H1 (cell line): ENCODE results near the gene MX1.

Experiments
- ATF2 ChIP-seq: IDR thresholded peaks from 2 replicates; pipeline ENCODE4 v1.6.1; 2012; ENCODE audit warnings: low read length, inconsistent platforms
- CEBPB ChIP-seq: IDR thresholded peaks from 2 replicates; pipeline ENCODE4 v1.6.1; 2012; ENCODE audit warnings: low read depth, low read length
- CTCF ChIP-seq, 3 experiments: IDR thresholded peaks; 1 replicate in 2 of 3; 2 replicates in 1 of 3; pipeline versions ENCODE4 v1.5.1 to v1.6.1; 2011; ENCODE audit warnings: low read length in 3 of 3, mild to moderate bottlenecking in 3 of 3, inconsistent platforms in 2 of 3, low read depth in 1 of 3, moderate library complexity in 1 of 3; ENCODE audit not compliant: insufficient read depth in 1 of 3; ENCODE audit errors: control extremely low read depth in 1 of 3
- EP300 ChIP-seq, 2 experiments: IDR thresholded peaks; 1 replicate in 1 of 2; 2 replicates in 1 of 2; pipeline ENCODE4 v1.6.1; 2011 to 2012; ENCODE audit warnings: low read depth in 2 of 2, low read length in 2 of 2, mild to moderate bottlenecking in 2 of 2, borderline replicate concordance in 1 of 2, inconsistent platforms in 1 of 2, moderate library complexity in 1 of 2
- JUND ChIP-seq: IDR thresholded peaks from 2 replicates; pipeline ENCODE4 v1.6.1; 2011; ENCODE audit warnings: mild to moderate bottlenecking, improper control_type of control experiment, low read length
- POLR2A ChIP-seq, 2 experiments: IDR thresholded peaks; 1 replicate in 1 of 2; 2 replicates in 1 of 2; pipeline ENCODE4 v1.6.1; 2011; ENCODE audit warnings: low read depth in 2 of 2, low read length in 2 of 2, mild to moderate bottlenecking in 2 of 2; ENCODE audit errors: control extremely low read depth in 1 of 2
- POLR2AphosphoS5 ChIP-seq: IDR thresholded peaks from 2 replicates; pipeline ENCODE4 v1.6.1; 2011; ENCODE audit warnings: low read depth, low read length
- RFX5 ChIP-seq: IDR thresholded peaks from 2 replicates; pipeline ENCODE4 v1.6.1; 2011; ENCODE audit warnings: low read depth, low read length, improper control_type of control experiment, borderline replicate concordance
- SIN3A ChIP-seq, 2 experiments: IDR thresholded peaks in 1 of 2; conservative IDR thresholded peaks in 1 of 2; 2 replicates each; pipeline ENCODE4 v1.6.1; 2011 to 2012; ENCODE audit warnings: low read length in 2 of 2, improper control_type of control experiment in 1 of 2, low read depth in 1 of 2, mild to moderate bottlenecking in 1 of 2
- USF2 ChIP-seq: IDR thresholded peaks from 2 replicates; pipeline ENCODE4 v1.6.1; 2011; ENCODE audit warnings: low read length, improper control_type of control experiment

- TF ChIP-seq RFX5 (no peak), USF2 (no peak), CTCF (IDR thresholded peaks at IDR 0.05; ENCODE audit: control extremely low read depth in 1 of 3, insufficient read depth in 1 of 3, low read depth in 1 of 3, low read length in 3 of 3) (no peak), SIN3A (conservative IDR thresholded peaks at IDR 0.05 in 1 of 2, IDR thresholded peaks at IDR 0.05 in 1 of 2; ENCODE audit: low read depth in 1 of 2, low read length in 2 of 2) (no peak), ATF2 (no peak), JUND (no peak), POLR2AphosphoS5 (no peak), POLR2A (IDR thresholded peaks at IDR 0.05; ENCODE audit: control extremely low read depth in 1 of 2, low read depth in 2 of 2, low read length in 2 of 2) (no peak), CEBPB (no peak), EP300 (IDR thresholded peaks at IDR 0.05; ENCODE audit: borderline replicate concordance in 1 of 2, low read depth in 2 of 2, low read length in 2 of 2) (no peak)
These were observed 44.0 kb downstream of the MX1 start for GRCh38 chr21:41470054-41470453.
